H1 (cell line): Measurements from ENCODE around the gene PRR35. TPM values are rescaled to one million over a fixed set of nuclear protein-coding genes. Genes with fewer than 3 reads are reported as not detected.

ENCODE experiments used
- FOSL1 ChIP-seq: IDR thresholded peaks from 2 replicates; pipeline ENCODE4 v1.6.1; 2011; ENCODE audit warnings: mild to moderate bottlenecking, low read depth, low read length, moderate library complexity; ENCODE audit not compliant: insufficient read depth
- SIRT6 ChIP-seq: IDR thresholded peaks from one replicate; pipeline ENCODE4 v1.7.1; 2012; ENCODE audit warnings: low read length, inconsistent platforms
- polyA plus RNA-seq, 7 experiments: library from polyadenylated mRNA; depleted of rRNA in 3 of 7; stranded (reverse) in 5 of 7; unstranded in 2 of 7; fragments of >200 nt in 5 of 7; fragments of 200-250 nt in 2 of 7; gene quantifications; 1 replicate in 5 of 7; 2 replicates in 1 of 7; 4 replicates in 1 of 7; pipeline versions ENCODE4 v1.2.1 to v1.2.3, GENCODE V29; 2011 to 2013; ENCODE audit warnings: missing spikeins in 2 of 7, mixed read lengths in 2 of 7
- total RNA-seq: library from RNA; stranded (reverse); fragmentation: NEBNext Ultra II Directional; extraction: Animal tissue kit (Norgen Biotek cat#: 25700); gene quantifications from 2 replicates; pipeline ENCODE4 v1.2.1, GENCODE V29; 2021
- TF ChIP-seq, protein P1 (sequence below): IDR thresholded peaks from 2 replicates; pipeline ENCODE4 v1.6.1; 2012; ENCODE audit warnings: inconsistent platforms

Gene PRR35
- total and polyA plus RNA-seq, 2 of the 8 experiments (the other 6 are each of a cell fraction or from before 2014, with no cell fraction given) = 0.38 to 0.50 TPM

GRCh38 chr16:540645-541340 is 19.4 kb upstream of the PRR35 start (continued):
- TF ChIP-seq, protein P1, sequence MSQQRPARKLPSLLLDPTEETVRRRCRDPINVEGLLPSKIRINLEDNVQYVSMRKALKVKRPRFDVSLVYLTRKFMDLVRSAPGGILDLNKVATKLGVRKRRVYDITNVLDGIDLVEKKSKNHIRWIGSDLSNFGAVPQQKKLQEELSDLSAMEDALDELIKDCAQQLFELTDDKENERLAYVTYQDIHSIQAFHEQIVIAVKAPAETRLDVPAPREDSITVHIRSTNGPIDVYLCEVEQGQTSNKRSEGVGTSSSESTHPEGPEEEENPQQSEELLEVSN = no peak
- TF ChIP-seq FOSL1 (no peak), SIRT6 (no peak)
- TF ChIP-seq, all 59 proteins: peak for 0
